ENCODE data around the gene SERPINF2. TPM values are rescaled to one million over a fixed set of nuclear protein-coding genes. Genes with fewer than 3 reads are reported as not detected.

Gene SERPINF2
- total RNA-seq, 4 donors from 2014 or later: 0.85 to 6.4 (median 4.3) TPM

DNA sequence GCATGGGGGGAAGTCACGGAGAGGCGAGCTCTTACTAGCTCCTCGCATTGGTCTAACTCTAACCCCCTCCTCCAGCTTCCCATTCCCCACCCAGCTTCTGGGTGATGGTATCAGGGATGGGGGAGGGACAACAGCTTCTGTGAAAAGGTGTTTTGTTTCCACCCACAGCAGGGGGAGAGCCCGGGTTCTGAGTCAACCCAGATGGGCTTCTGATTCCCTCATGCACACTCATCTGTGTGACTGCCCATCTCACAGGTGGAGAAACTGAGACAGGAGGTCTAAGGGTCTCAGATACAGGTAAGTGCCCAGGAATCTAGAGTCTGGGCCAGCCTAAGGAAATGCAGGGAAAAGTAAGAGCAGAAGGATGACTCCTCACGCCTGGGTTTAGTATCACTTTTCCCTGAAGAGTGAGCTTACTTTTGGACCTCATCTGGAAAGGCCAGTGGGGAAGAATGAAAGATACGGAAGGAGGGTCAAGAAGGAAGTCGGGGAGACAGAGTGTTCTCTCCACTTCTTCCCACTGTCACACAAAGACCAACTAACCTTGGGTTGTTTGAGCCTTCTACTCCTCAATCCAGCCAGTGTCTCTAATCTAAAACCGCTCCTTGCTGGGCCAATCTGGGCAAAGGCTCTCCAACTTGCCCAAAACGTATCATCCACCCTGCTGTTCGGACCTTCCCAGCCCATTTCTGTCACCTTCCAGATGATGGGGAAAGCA lies 29.4 kb upstream of the SERPINF2 start:
- intact Hi-C loops (cut with DNase I; ENCODE audit: low total_unique reads): no loop called here
- peaks cover 35 to 55% of the 10 kb centered on the region in 2 donors for H3K4me1 ChIP-seq
- peaks cover 0 to 29% of the 10 kb centered on the region in 2 donors for H3K36me3 ChIP-seq
- DNase-seq (no peak), ATAC-seq (no peak)
- H3K27me3 ChIP-seq: no peaks in the 10 kb centered on the region
- peak overlapping the region; percentile 91 to 95 (median 94) for H3K4me3 ChIP-seq
- TF ChIP-seq POLR2A (IDR thresholded peaks at IDR 0.05): no peak
- TF ChIP-seq, protein P1, sequence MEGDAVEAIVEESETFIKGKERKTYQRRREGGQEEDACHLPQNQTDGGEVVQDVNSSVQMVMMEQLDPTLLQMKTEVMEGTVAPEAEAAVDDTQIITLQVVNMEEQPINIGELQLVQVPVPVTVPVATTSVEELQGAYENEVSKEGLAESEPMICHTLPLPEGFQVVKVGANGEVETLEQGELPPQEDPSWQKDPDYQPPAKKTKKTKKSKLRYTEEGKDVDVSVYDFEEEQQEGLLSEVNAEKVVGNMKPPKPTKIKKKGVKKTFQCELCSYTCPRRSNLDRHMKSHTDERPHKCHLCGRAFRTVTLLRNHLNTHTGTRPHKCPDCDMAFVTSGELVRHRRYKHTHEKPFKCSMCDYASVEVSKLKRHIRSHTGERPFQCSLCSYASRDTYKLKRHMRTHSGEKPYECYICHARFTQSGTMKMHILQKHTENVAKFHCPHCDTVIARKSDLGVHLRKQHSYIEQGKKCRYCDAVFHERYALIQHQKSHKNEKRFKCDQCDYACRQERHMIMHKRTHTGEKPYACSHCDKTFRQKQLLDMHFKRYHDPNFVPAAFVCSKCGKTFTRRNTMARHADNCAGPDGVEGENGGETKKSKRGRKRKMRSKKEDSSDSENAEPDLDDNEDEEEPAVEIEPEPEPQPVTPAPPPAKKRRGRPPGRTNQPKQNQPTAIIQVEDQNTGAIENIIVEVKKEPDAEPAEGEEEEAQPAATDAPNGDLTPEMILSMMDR (IDR thresholded peaks at IDR 0.05 in 4 of 5, conservative IDR thresholded peaks at IDR 0.05 in 1 of 5): no peak
- in situ Hi-C loops (cut with MboI; ENCODE audit: low sequenced_read_pairs in 4 of 4): no loop called here
- H3K27ac ChIP-seq: peak overlapping the region; percentile 99 to 100 (median 100)
- H3K9me3 ChIP-seq: no peaks in the 10 kb centered on the region

DNA sequence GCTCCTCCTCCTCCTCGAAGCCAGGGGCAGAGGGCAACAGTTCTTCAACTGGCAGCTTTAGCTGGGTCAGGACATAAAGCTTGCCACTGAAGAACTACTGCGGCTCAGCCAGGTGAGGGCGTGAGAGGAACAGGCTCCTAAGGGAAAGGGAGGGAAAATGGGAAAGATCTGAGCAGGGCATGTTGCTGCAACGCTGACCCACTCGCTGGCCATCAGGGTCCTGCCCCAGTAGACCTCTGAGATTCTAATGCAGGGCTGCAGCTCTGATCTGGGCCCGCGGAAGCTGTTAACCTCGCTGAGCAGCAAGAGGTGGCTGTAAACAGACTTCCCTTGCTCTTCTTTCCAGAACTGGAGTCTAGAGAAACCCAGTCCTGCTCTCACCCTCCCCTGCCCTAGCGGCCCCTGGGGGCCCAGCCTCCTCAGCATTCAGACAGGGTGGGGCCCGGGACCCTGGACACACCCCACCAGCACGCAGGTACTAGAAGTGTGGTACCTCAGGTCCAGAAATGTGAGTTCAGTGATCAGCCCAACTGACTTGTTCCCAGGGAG lies 28.7 kb upstream of the SERPINF2 start:
- DNase-seq (peak in 1 of 2 donors; percentile 57), ATAC-seq (no peak)
- intact Hi-C loops (cut with DNase I; ENCODE audit: low total_unique reads) (loop anchor here (1.0 kb wide), 1 partner anchor 45 kb away; no protein-coding TSS in a partner anchor), in situ Hi-C loops (cut with MboI; ENCODE audit: low sequenced_read_pairs in 4 of 4) (no loop called here)
- TF ChIP-seq POLR2A (IDR thresholded peaks at IDR 0.05): no peak
- TF ChIP-seq, protein P1 (IDR thresholded peaks at IDR 0.05 in 4 of 5, conservative IDR thresholded peaks at IDR 0.05 in 1 of 5): peak in 3 of 5 experiments; percentile 33 to 36 (median 34)
- Histone ChIP-seq H3K4me1 (peaks cover 41 to 61% of the 10 kb centered on the region in 2 donors), H3K4me3 (peak overlapping the region; percentile 91 to 95 (median 94)), H3K36me3 (peaks cover 0 to 29% of the 10 kb centered on the region in 2 donors), H3K9me3 (no peaks in the 10 kb centered on the region), H3K27ac (peak overlapping the region; percentile 99 to 100 (median 100)), H3K27me3 (no peaks in the 10 kb centered on the region)

DNA sequence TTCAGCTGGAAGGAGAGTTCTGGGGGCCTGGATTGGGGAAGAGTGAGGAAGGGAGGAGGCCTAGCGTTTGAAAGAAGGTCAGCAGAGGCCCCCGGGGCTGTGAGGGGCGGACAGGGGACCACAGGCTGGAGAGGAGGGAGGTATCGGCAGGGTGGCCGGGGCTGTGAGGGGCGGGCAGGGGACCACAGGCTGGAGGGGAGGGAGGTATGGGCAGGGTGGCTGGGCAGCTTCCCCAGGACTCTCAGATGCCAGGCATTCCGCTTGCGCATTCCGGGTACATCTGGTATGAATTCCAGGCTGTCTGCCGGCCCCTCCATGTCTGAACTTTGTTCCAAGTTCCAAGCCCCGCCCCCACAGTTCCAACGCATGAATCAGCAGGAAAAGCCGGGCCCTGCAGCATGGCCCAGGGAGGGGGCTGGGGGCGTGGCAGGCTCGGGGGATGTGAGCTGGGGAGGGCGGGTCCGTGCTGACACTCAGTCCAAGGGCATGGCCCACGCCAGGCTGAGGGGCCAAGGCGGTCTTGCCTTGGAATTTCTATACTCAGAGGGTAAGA lies 28.2 kb upstream of the SERPINF2 start:
- Histone ChIP-seq H3K4me3 (peak overlapping the region; percentile 91 to 95 (median 94)), H3K4me1 (peaks cover 42 to 62% of the 10 kb centered on the region in 2 donors), H3K36me3 (peaks cover 0 to 29% of the 10 kb centered on the region in 2 donors), H3K27ac (peak overlapping the region; percentile 99 to 100 (median 100)), H3K9me3 (no peaks in the 10 kb centered on the region), H3K27me3 (no peaks in the 10 kb centered on the region)
- TF ChIP-seq, protein P1 (IDR thresholded peaks at IDR 0.05 in 4 of 5, conservative IDR thresholded peaks at IDR 0.05 in 1 of 5): no peak
- TF ChIP-seq POLR2A (IDR thresholded peaks at IDR 0.05): peak in 1 of 2 donors; percentile 86
- DNase-seq (peak; percentile 98), ATAC-seq (peak; percentile 11 to 21)
- in situ Hi-C loops (cut with MboI; ENCODE audit: low sequenced_read_pairs in 4 of 4): no loop called here
- intact Hi-C loops (cut with DNase I; ENCODE audit: low total_unique reads): loop anchor here (1.0 kb wide), 1 partner anchor 45 kb away; no protein-coding TSS in a partner anchor

DNA sequence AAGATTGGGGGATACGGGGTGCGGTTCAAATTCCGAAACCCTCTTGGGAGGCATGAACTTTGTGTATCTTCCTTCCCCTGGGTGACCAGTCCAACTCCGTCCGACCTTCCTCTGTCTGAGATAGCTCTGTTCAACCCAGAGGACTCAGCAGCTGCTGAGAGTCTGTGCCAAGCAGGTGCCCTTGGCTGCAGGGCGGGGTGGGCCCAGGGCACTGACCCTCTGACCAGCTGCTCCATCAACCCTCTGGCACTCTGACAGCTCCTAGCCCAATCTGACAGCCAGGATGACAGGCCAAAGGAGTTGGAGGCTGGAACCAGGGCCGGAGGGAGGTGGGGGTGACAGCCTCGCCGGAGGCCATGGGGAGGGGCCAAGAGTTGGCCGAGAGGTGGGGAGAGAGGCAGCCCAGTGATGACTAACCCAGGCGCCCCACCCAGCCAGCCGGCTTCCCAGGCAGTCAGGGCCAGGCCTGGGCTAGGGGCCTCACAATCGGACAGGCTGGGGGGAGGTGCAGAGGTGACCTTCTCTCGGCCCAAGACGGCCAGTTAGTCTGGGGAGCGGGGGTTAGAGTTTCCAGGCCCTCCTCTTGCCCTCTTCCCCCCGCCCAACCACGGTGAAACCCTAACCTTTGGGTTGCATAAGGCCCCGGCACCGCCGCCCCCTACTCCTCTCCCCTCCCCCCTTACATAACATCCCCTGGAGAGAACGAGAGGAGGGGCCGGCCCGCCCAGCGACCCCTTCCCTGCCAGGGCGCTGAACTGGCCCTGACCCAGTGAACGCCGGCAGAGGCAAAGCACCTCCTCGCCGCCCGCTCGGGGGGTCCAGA lies 27.5 kb upstream of the SERPINF2 start:
- peak; percentile 32 to 41 for ATAC-seq
- Histone ChIP-seq H3K27me3 (no peaks in the 10 kb centered on the region), H3K4me1 (peaks cover 47 to 56% of the 10 kb centered on the region in 2 donors), H3K27ac (peak overlapping the region; percentile 99 to 100 (median 100)), H3K36me3 (peaks cover 0 to 29% of the 10 kb centered on the region in 2 donors), H3K9me3 (no peaks in the 10 kb centered on the region), H3K4me3 (peak overlapping the region; percentile 91 to 95 (median 94))
- TF ChIP-seq POLR2A (IDR thresholded peaks at IDR 0.05): peak; percentile 66 to 73
- TF ChIP-seq, protein P1 (IDR thresholded peaks at IDR 0.05 in 4 of 5, conservative IDR thresholded peaks at IDR 0.05 in 1 of 5): no peak
- peak; percentile 96 to 99 for DNase-seq
- in situ Hi-C loops (cut with MboI; ENCODE audit: low sequenced_read_pairs in 4 of 4) (loop anchor here in 1 of 4 donors (5.0 kb wide), 1 partner anchor 72 kb away; no protein-coding TSS in a partner anchor), intact Hi-C loops (cut with DNase I; ENCODE audit: low total_unique reads) (loop anchor here (1.0 to 5.0 kb wide), 3 partner anchors 46 to 138 kb away; partner anchors contain the start of gene RILP)
